ENCODE data around the gene C1orf174. TPM values are rescaled to one million over a fixed set of nuclear protein-coding genes. Genes with fewer than 3 reads are reported as not detected.

Gene C1orf174
- total and polyA plus RNA-seq, 2 of the 13 experiments (the other 11 are each of a cell fraction or from before 2014, with no cell fraction given): 21.6 to 31.4 TPM

DNA sequence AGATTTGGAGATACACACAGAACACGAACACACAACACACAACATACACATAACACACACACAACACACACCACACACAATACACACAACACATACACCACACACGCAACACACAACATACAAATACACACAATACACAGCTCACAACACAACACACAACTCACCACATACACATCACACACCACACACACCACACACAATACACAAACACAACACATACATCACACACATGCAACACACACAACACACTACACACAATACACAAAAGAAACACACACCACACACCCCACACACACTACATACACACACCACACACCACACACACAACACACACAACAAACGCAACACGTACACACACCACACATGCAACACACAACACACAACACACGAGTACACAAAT is 29.1 kb upstream of the C1orf174 start:
- DNase-seq (ENCODE audit: low spot score): no peak
- Histone ChIP-seq H3K79me2 (ENCODE audit: insufficient read depth, low read length) (no peaks in the 10 kb centered on the region), H3K27ac (ENCODE audit: extremely low read length, insufficient read depth, low read length) (no peak overlapping the region), H3K9ac (ENCODE audit: insufficient read depth, low read depth, low read length) (no peak overlapping the region), H4K20me1 (ENCODE audit: insufficient read depth, low read length) (no peaks in the 10 kb centered on the region), H3K4me2 (ENCODE audit: low read depth, low read length) (no peak overlapping the region), H2AFZ (ENCODE audit: low read length) (no peak overlapping the region), H3K36me3 (replicated peaks in 1 of 2; ENCODE audit: control insufficient read depth in 1 of 2, insufficient read depth in 2 of 2, low read length in 2 of 2) (no peaks in the 10 kb centered on the region), H3K4me3 (replicated peaks in 1 of 3; ENCODE audit: insufficient read depth in 1 of 3, low read depth in 2 of 3, low read length in 3 of 3) (no peak overlapping the region), H3K4me1 (ENCODE audit: insufficient read depth, low read length) (no peaks in the 10 kb centered on the region), H3K27me3 (ENCODE audit: control insufficient read depth in 1 of 2, insufficient read depth in 2 of 2, low read length in 2 of 2) (peaks cover 10 to 42% of the 10 kb centered on the region in 2 experiments), H3K9me3 (ENCODE audit: low read length) (no peaks in the 10 kb centered on the region)
- TF ChIP-seq SALL2 (CRISPR knock-in tag; IDR thresholded peaks at IDR 0.05): no peak
- TF ChIP-seq, protein P1, sequence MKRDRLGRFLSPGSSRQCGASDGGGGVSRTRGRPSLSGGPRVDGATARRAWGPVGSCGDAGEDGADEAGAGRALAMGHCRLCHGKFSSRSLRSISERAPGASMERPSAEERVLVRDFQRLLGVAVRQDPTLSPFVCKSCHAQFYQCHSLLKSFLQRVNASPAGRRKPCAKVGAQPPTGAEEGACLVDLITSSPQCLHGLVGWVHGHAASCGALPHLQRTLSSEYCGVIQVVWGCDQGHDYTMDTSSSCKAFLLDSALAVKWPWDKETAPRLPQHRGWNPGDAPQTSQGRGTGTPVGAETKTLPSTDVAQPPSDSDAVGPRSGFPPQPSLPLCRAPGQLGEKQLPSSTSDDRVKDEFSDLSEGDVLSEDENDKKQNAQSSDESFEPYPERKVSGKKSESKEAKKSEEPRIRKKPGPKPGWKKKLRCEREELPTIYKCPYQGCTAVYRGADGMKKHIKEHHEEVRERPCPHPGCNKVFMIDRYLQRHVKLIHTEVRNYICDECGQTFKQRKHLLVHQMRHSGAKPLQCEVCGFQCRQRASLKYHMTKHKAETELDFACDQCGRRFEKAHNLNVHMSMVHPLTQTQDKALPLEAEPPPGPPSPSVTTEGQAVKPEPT (CRISPR knock-in tag; IDR thresholded peaks at IDR 0.05; ENCODE audit: low read depth): no peak
- TF ChIP-seq SRSF4 (IDR thresholded peaks at IDR 0.05; ENCODE audit: low read depth, low read length, poor library complexity, severe bottlenecking): no peak
- TF ChIP-seq, protein P2, sequence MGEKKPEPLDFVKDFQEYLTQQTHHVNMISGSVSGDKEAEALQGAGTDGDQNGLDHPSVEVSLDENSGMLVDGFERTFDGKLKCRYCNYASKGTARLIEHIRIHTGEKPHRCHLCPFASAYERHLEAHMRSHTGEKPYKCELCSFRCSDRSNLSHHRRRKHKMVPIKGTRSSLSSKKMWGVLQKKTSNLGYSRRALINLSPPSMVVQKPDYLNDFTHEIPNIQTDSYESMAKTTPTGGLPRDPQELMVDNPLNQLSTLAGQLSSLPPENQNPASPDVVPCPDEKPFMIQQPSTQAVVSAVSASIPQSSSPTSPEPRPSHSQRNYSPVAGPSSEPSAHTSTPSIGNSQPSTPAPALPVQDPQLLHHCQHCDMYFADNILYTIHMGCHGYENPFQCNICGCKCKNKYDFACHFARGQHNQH (CRISPR knock-in tag; IDR thresholded peaks at IDR 0.05): no peak
- TF ChIP-seq, protein P3, sequence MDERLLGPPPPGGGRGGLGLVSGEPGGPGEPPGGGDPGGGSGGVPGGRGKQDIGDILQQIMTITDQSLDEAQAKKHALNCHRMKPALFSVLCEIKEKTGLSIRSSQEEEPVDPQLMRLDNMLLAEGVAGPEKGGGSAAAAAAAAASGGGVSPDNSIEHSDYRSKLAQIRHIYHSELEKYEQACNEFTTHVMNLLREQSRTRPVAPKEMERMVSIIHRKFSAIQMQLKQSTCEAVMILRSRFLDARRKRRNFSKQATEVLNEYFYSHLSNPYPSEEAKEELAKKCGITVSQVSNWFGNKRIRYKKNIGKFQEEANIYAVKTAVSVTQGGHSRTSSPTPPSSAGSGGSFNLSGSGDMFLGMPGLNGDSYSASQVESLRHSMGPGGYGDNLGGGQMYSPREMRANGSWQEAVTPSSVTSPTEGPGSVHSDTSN (CRISPR knock-in tag; IDR thresholded peaks at IDR 0.05): no peak
- TF ChIP-seq, protein P4, sequence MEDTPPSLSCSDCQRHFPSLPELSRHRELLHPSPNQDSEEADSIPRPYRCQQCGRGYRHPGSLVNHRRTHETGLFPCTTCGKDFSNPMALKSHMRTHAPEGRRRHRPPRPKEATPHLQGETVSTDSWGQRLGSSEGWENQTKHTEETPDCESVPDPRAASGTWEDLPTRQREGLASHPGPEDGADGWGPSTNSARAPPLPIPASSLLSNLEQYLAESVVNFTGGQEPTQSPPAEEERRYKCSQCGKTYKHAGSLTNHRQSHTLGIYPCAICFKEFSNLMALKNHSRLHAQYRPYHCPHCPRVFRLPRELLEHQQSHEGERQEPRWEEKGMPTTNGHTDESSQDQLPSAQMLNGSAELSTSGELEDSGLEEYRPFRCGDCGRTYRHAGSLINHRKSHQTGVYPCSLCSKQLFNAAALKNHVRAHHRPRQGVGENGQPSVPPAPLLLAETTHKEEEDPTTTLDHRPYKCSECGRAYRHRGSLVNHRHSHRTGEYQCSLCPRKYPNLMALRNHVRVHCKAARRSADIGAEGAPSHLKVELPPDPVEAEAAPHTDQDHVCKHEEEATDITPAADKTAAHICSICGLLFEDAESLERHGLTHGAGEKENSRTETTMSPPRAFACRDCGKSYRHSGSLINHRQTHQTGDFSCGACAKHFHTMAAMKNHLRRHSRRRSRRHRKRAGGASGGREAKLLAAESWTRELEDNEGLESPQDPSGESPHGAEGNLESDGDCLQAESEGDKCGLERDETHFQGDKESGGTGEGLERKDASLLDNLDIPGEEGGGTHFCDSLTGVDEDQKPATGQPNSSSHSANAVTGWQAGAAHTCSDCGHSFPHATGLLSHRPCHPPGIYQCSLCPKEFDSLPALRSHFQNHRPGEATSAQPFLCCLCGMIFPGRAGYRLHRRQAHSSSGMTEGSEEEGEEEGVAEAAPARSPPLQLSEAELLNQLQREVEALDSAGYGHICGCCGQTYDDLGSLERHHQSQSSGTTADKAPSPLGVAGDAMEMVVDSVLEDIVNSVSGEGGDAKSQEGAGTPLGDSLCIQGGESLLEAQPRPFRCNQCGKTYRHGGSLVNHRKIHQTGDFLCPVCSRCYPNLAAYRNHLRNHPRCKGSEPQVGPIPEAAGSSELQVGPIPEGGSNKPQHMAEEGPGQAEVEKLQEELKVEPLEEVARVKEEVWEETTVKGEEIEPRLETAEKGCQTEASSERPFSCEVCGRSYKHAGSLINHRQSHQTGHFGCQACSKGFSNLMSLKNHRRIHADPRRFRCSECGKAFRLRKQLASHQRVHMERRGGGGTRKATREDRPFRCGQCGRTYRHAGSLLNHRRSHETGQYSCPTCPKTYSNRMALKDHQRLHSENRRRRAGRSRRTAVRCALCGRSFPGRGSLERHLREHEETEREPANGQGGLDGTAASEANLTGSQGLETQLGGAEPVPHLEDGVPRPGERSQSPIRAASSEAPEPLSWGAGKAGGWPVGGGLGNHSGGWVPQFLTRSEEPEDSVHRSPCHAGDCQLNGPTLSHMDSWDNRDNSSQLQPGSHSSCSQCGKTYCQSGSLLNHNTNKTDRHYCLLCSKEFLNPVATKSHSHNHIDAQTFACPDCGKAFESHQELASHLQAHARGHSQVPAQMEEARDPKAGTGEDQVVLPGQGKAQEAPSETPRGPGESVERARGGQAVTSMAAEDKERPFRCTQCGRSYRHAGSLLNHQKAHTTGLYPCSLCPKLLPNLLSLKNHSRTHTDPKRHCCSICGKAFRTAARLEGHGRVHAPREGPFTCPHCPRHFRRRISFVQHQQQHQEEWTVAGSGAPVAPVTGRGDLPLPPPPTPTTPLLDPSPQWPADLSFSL (CRISPR knock-in tag; IDR thresholded peaks at IDR 0.05): peak; percentile 98
- no peak for ATAC-seq
- CTCF ChIA-PET (ENCODE audit: low intra/inter-chr PET ratio, low total read pairs): no interaction called here
- in situ Hi-C loops (cut with HindIII; ENCODE audit: extremely low pct_ligation_motif_present, low pct_unique_long_range_greater_than_20kb) (no loop called here), intact Hi-C loops (cut with micrococcal nuclease; ENCODE audit: unreplicated experiment) (no loop called here)
- POLR2A ChIA-PET: no interaction called here
- FAIRE-seq: no peak
- WGBS (ENCODE audit: low lambda C conversion rate): 44% methylated on average over 5 of the region's 5 CpGs
- BruUV-seq (replicated peaks): no TSS peak
